GM12865 (cell line): ENCODE measurements around the gene SDK2.

Experiments used
- DNase-seq: peaks from one replicate; pipeline ENCODE4 v3.0.0; 2010; ENCODE audit warnings: low read depth
- H3K4me3 ChIP-seq: 2 replicates; pipeline ENCODE4 v1.5.1; 2011; ENCODE audit warnings: mild to moderate bottlenecking, low read depth, low read length, control low read depth
- CTCF ChIP-seq: IDR thresholded peaks from 2 replicates; pipeline ENCODE4 v1.5.1; 2011; ENCODE audit warnings: low read length, control low read depth, low read depth, inconsistent platforms; ENCODE audit not compliant: insufficient read depth; ENCODE audit errors: missing control alignments

The SDK2 gene

GRCh38 chr17:73591296-73592078, 52.8 kb downstream of the SDK2 start:
- TF ChIP-seq CTCF = no peak
- DNase-seq = peak; percentile 63
- H3K4me3 ChIP-seq = no peak overlapping the region

- H3K4me3 ChIP-seq = no peak overlapping the region
- DNase-seq = no peak
- no peak for TF ChIP-seq CTCF
Observed at GRCh38 chr17:73589363-73589980, 54.8 kb downstream of the SDK2 start.

- no peak overlapping the region for H3K4me3 ChIP-seq
- no peak for DNase-seq
- no peak for TF ChIP-seq CTCF
Observed at GRCh38 chr17:73588891-73589290, 55.4 kb downstream of the SDK2 start.

- TF ChIP-seq CTCF = no peak
- H3K4me3 ChIP-seq = no peak overlapping the region
- DNase-seq = no peak
Observed at GRCh38 chr17:73588301-73588846, 55.9 kb downstream of the SDK2 start.

GRCh38 chr17:73586921-73587602, 57.2 kb downstream of the SDK2 start:
- no peak for DNase-seq
- H3K4me3 ChIP-seq = no peak overlapping the region
- TF ChIP-seq CTCF = no peak

- H3K4me3 ChIP-seq = no peak overlapping the region
- TF ChIP-seq CTCF = no peak
- DNase-seq = no peak
Observed at GRCh38 chr17:73586275-73586832, 57.9 kb downstream of the SDK2 start.
